Heart left ventricle (tissue), 16 donors: ENCODE measurements around the gene TLE4. TPM values are rescaled to one million over a fixed set of nuclear protein-coding genes. Genes with fewer than 3 reads are reported as not detected.

Experiments
- ATAC-seq, 4 donors: fragments of 200-7000 bp; cut with Tn5 transposase; one replicate each; pipeline ENCODE4 v1.9.1; 2020 to 2022; ENCODE audit warnings: moderate library complexity in 4 of 4, mild to moderate bottlenecking in 3 of 4, moderate number of reproducible peaks in 1 of 4
- DNase-seq, 5 donors: peaks; one replicate each; pipeline ENCODE4 v3.0.0-alpha.2; 2020
- H3K27ac ChIP-seq, 12 donors: fragments of 200-600 bp; sonication (generic) in 4 of 12; one replicate each; pipeline versions ENCODE4 v1.5.0 to v1.8.0; 2016 to 2022; ENCODE audit warnings: mild to moderate bottlenecking in 2 of 12
- H3K27me3 ChIP-seq, 9 donors: fragments of 200-600 bp; sonication (generic) in 2 of 9; one replicate each; pipeline versions ENCODE4 v1.5.1 to v1.8.0; 2016 to 2022; ENCODE audit warnings: mild to moderate bottlenecking in 3 of 9
- H3K36me3 ChIP-seq, 9 donors: fragments of 200-600 bp; sonication (generic) in 2 of 9; one replicate each; pipeline versions ENCODE4 v1.5.0 to v1.8.0; 2018 to 2022; ENCODE audit warnings: mild to moderate bottlenecking in 2 of 9
- H3K4me1 ChIP-seq, 12 donors: fragments of 200-600 bp; sonication (generic) in 4 of 12; one replicate each; pipeline versions ENCODE4 v1.5.0 to v1.8.0; 2016 to 2022; ENCODE audit warnings: mild to moderate bottlenecking in 3 of 12
- H3K4me3 ChIP-seq, 12 donors: fragments of 200-600 bp; sonication (generic) in 4 of 12; one replicate each; pipeline versions ENCODE4 v1.5.0 to v1.8.0; 2017 to 2022; ENCODE audit warnings: mild to moderate bottlenecking in 9 of 12, moderate library complexity in 4 of 12
- H3K9me3 ChIP-seq, 12 donors: fragments of 200-600 bp; sonication (generic) in 4 of 12; one replicate each; pipeline versions ENCODE4 v1.5.0 to v1.8.0; 2016 to 2022; ENCODE audit warnings: mild to moderate bottlenecking in 1 of 12
- POLR2A ChIP-seq, 2 donors: fragments of 450-650 bp; IDR thresholded peaks; one replicate each; pipeline ENCODE4 v1.6.1; 2017; ENCODE audit warnings: antibody characterized with exemption in 2 of 2, mild to moderate bottlenecking in 2 of 2, moderate library complexity in 2 of 2
- WGBS, 4 donors: extraction: QIAGEN DNeasy Blood & Tissue Kit in 2 of 4; methylation state at CpG; one replicate each; pipeline versions ENCODE4 v1.1.5 to v1.1.7; 2013 to 2018; 5-methylcytosine and 5-hydroxymethylcytosine counted together
- intact Hi-C, 10 donors: fragments of 100-400 bp; cut with DNase I; formaldehyde crosslinking; loops; one replicate each; pipeline versions ENCODE4 v1.11.1 to v1.14.2; 2022
- polyA plus RNA-seq, 2 donors: library from polyadenylated mRNA; stranded (reverse); fragments of 200-250 nt; gene quantifications; one replicate each; pipeline ENCODE4 v1.2.3, GENCODE V29; 2013
- total RNA-seq, 9 donors: library from RNA; depleted of rRNA in 2 of 9; stranded (reverse); fragments of >200 nt in 2 of 9; fragmentation: NEBNext Ultra II Directional in 3 of 9; extraction: Animal tissue kit (Norgen Biotek cat#: 25700) in 3 of 9; gene quantifications; one replicate each; pipeline versions ENCODE4 v1.1.0 to v1.2.4, GENCODE V29; 2016 to 2023
- TF ChIP-seq, protein P1 (sequence below), 12 donors: fragments of 200-600 bp; sonication (generic) in 4 of 12; IDR thresholded peaks; one replicate each; pipeline versions ENCODE4 v1.5.0 to v1.8.0; 2018 to 2022; ENCODE audit warnings: antibody characterized with exemption in 12 of 12, mild to moderate bottlenecking in 5 of 12
- donor health status: ischemic (EF 13 %, LVEDD 7.1; RV severe dilation, severe dysfunction).
- donor health status: healthy with polysubstance abuse.
- donor health status: DM: no; HTN: yes; CAD: no.
- donor health status: DM: no; HTN: no; CAD: no.
- donor health status: ischemic (EF 25% LVEDD 6.9; RV normal size, moderate dysfunction).
- donor health status: ischemic (EF 25% LVEDD 5.7; RV mildly dilated, moderate dysfunction).
- donor health status: healthy.
- donor health status: DM: yes; HTN: yes; CAD: no.
- donor health status: ischemic (EF 35%, LVEDD 5.7; RV mildly dilated, moderate dysfunction).
- donor health status: nonischemic (EF 11% LVEDD 7.7; RV severe dilation, severe dysfunction).
- donor health status: DM: yes; HTN: yes; CAD: no.
- donor health status: PGD.
- donor health status: ischemic (EF 29% LVEDD 5.4; RV normal size, mild dysfunction).
- donor health status: nonischemic (EF 23%, LVEDD 6.1; RV moderate dilation, normal function).

The TLE4 gene
- total and polyA plus RNA-seq, 11 donors: 3.7 to 23.9 (median 13.8) TPM

- 85 to 93% (median 90%) methylated on average over 2 of the region's 2 CpGs for WGBS, 4 donors
Observed at GRCh38 chr9:79719021-79719420, 147.3 kb downstream of the TLE4 start.

DNA sequence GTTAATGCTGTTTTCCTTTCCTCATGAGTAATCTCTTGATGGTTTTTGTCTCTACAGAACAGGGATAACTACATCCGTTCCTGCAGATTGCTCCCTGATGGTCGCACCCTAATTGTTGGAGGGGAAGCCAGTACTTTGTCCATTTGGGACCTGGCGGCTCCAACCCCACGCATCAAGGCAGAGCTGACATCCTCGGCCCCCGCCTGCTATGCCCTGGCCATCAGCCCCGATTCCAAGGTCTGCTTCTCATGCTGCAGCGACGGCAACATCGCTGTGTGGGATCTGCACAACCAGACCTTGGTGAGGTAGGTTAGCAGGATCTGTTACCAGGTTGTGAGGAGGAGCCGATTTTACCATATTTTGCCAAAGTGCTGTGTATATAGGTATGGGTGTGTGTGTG, 148.2 kb downstream of the TLE4 start:
- Histone ChIP-seq H3K27me3 (no peaks in the 10 kb centered on the region), H3K27ac (no peak overlapping the region), H3K4me3 (no peak overlapping the region), H3K36me3 (peaks cover 0 to 100% (median 97%) of the 10 kb centered on the region in 9 donors), H3K4me1 (no peaks in the 10 kb centered on the region), H3K9me3 (no peaks in the 10 kb centered on the region)
- 95 to 98% (median 97%) methylated on average over 11 of the region's 11 CpGs for WGBS, 4 donors
- no peak for TF ChIP-seq POLR2A (IDR thresholded peaks at IDR 0.05)
- TF ChIP-seq, protein P1, sequence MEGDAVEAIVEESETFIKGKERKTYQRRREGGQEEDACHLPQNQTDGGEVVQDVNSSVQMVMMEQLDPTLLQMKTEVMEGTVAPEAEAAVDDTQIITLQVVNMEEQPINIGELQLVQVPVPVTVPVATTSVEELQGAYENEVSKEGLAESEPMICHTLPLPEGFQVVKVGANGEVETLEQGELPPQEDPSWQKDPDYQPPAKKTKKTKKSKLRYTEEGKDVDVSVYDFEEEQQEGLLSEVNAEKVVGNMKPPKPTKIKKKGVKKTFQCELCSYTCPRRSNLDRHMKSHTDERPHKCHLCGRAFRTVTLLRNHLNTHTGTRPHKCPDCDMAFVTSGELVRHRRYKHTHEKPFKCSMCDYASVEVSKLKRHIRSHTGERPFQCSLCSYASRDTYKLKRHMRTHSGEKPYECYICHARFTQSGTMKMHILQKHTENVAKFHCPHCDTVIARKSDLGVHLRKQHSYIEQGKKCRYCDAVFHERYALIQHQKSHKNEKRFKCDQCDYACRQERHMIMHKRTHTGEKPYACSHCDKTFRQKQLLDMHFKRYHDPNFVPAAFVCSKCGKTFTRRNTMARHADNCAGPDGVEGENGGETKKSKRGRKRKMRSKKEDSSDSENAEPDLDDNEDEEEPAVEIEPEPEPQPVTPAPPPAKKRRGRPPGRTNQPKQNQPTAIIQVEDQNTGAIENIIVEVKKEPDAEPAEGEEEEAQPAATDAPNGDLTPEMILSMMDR (IDR thresholded peaks at IDR 0.05): no peak
- DNase-seq: no peak
- no peak for ATAC-seq
- intact Hi-C loops: loop anchor here in 1 of 10 donors (10.0 kb wide), 1 partner anchor 145 kb away; the partner anchor contains the start of gene TLE4

More at GRCh38 chr9:79719021-79719420, 147.3 kb downstream of the TLE4 start:
- intact Hi-C loops: loop anchor here in 1 of 10 donors (10.0 kb wide), 1 partner anchor 144 kb away; the partner anchor contains the start of gene TLE4
- peaks cover 0 to 99% (median 94%) of the 10 kb centered on the region in 9 donors for H3K36me3 ChIP-seq
- no peak for TF ChIP-seq POLR2A (IDR thresholded peaks at IDR 0.05)
- ATAC-seq (no peak), DNase-seq (no peak)
- no peak overlapping the region for H3K27ac ChIP-seq
- no peak overlapping the region for H3K4me3 ChIP-seq
- no peaks in the 10 kb centered on the region for H3K9me3 ChIP-seq
- no peaks in the 10 kb centered on the region for H3K4me1 ChIP-seq
- H3K27me3 ChIP-seq: no peaks in the 10 kb centered on the region

DNA sequence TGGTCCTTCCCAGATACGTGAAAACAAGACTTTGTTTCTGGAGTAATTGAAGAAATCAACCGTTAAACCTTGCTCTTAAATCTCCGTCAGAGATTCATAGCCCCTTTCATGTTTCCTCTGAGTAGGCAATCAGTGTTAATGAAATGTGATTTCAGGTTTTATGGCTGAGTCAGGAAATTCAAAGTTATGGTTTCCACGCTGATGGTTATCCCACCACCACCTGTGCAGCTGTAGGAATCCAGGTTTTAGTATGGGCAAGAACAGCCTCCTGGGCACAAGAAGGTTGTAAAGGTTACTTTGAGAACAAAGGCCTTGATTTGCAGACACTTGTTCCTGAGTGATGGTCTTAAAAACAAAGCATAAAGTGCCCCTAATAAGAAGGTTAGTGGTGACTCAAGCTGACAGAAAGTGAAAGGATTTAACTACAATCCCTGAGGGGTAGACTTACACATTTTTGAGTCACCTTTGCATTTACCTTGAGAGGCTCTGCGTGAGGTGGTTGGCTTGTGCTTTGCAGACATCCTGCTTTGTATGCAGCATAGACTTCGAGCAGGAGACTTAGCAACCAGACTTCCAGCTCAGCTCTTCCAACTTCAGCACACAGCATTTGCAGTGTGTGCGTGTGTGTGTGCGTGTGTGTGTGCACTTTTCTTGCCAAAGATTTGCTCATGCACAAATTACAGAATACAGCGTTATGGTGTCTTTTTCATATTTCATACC, 159.6 kb downstream of the TLE4 start:
- no peak overlapping the region for H3K4me3 ChIP-seq
- no peak for TF ChIP-seq POLR2A (IDR thresholded peaks at IDR 0.05)
- TF ChIP-seq, protein P1 (IDR thresholded peaks at IDR 0.05): no peak
- no peak for ATAC-seq
- no peaks in the 10 kb centered on the region for H3K4me1 ChIP-seq
- no peaks in the 10 kb centered on the region for H3K27me3 ChIP-seq
- H3K9me3 ChIP-seq: peaks cover 0 to 6% (median 0%) of the 10 kb centered on the region in 12 donors
- peaks cover 0 to 17% (median 4%) of the 10 kb centered on the region in 9 donors for H3K36me3 ChIP-seq
- WGBS, 4 donors: 81 to 89% (median 84%) methylated on average over 9 of the region's 9 CpGs
- H3K27ac ChIP-seq: no peak overlapping the region
- no peak for DNase-seq
- intact Hi-C loops: no loop called here

DNA sequence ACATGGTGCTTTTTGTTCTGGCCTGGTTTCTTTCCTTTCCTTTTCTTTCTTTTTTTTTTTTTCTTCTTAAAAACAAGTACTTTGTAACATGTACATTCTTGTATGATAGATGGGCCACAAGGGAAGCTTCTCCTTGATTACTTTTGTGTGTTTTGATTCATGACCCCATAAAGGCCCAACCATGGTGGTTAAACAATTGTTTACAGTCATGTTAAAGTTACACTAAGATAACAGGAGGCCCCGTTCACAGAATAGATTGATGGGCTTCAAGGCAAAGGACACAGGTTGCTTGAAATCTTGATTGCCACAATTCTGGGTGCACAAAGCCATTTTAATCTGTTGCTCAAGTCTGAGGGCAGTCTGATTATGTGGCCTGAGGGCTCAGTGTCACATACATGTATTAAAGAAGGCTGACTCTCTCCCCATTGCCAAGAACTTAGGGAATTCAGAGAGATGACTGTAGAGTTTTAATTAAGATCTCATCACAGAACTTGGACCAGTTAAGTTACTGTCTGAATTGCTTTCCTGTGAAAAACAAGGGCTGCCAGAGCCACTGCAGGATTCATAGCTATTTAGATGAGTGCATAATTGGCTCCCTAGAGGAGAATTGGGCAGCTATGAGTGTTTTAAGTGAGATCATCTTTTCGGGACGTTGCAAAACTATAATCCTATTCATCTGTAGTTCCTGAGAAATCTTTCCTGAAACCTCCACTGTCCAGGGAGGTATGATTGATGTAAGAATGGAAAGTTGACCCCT, 163.4 kb downstream of the TLE4 start:
- TF ChIP-seq, protein P1 (IDR thresholded peaks at IDR 0.05): no peak
- no peak for TF ChIP-seq POLR2A (IDR thresholded peaks at IDR 0.05)
- intact Hi-C loops: no loop called here
- H3K27ac ChIP-seq: no peak overlapping the region
- H3K4me1 ChIP-seq: no peaks in the 10 kb centered on the region
- H3K27me3 ChIP-seq: no peaks in the 10 kb centered on the region
- DNase-seq: no peak
- H3K4me3 ChIP-seq: no peak overlapping the region
- whole genome bisulfite sequencing, 4 donors: 47 to 82% (median 66%) methylated on average over 3 of the region's 3 CpGs
- ATAC-seq: peak in 1 of 4 donors; percentile 57
- H3K9me3 ChIP-seq: peaks cover 0 to 6% (median 0%) of the 10 kb centered on the region in 12 donors
- no peaks in the 10 kb centered on the region for H3K36me3 ChIP-seq
